GM12874 (cell line): ENCODE data around the gene CLIP2.

ENCODE experiments used
- TF ChIP-seq, protein P1 (sequence below): IDR thresholded peaks from 2 replicates; pipeline ENCODE4 v1.5.1; 2011; ENCODE audit warnings: low read depth, mild to moderate bottlenecking, control low read depth, low read length, moderate library complexity; ENCODE audit not compliant: insufficient read depth

Gene CLIP2

DNA sequence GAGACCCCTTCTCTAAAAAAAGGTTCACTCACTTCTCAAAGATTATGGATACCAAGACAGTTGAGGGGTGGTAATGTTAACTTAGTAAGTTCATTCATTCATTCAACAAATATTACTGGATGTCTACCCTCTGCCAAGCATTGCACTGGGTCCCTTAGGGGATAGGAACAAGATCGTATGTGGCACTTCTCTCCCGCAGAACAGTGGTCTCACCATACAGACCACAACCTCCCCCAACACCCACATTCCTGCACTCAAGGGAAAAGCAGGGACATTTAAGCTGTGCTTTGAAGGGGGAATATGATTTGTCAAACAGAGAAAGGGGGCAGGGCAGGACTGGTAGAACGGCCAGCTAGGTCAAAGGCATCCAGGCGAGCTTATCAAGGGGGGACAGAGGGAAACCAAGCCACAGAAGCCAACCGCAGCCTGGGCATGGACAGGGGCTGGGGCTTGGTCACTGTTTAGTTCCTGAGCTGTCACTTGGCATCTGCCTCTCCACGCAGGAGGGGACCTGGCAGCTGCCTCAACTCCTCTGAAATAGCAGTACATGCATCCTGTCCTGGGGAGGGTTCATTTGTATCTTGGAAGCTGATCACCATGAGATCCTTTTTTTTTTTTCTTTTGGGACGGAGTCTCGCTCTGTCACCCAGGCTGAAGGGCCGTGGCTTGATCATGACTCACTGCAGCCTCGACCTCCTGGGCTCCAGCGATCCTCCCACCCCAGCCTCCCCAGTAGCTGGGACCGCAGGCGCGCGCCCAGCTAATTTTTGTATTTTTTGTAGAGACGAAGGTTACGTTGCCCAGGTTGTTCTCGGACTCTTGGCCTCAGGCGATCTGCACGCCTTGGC is 949 bp upstream of the CLIP2 start:
- TF ChIP-seq, protein P1, sequence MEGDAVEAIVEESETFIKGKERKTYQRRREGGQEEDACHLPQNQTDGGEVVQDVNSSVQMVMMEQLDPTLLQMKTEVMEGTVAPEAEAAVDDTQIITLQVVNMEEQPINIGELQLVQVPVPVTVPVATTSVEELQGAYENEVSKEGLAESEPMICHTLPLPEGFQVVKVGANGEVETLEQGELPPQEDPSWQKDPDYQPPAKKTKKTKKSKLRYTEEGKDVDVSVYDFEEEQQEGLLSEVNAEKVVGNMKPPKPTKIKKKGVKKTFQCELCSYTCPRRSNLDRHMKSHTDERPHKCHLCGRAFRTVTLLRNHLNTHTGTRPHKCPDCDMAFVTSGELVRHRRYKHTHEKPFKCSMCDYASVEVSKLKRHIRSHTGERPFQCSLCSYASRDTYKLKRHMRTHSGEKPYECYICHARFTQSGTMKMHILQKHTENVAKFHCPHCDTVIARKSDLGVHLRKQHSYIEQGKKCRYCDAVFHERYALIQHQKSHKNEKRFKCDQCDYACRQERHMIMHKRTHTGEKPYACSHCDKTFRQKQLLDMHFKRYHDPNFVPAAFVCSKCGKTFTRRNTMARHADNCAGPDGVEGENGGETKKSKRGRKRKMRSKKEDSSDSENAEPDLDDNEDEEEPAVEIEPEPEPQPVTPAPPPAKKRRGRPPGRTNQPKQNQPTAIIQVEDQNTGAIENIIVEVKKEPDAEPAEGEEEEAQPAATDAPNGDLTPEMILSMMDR, result no peak

DNA sequence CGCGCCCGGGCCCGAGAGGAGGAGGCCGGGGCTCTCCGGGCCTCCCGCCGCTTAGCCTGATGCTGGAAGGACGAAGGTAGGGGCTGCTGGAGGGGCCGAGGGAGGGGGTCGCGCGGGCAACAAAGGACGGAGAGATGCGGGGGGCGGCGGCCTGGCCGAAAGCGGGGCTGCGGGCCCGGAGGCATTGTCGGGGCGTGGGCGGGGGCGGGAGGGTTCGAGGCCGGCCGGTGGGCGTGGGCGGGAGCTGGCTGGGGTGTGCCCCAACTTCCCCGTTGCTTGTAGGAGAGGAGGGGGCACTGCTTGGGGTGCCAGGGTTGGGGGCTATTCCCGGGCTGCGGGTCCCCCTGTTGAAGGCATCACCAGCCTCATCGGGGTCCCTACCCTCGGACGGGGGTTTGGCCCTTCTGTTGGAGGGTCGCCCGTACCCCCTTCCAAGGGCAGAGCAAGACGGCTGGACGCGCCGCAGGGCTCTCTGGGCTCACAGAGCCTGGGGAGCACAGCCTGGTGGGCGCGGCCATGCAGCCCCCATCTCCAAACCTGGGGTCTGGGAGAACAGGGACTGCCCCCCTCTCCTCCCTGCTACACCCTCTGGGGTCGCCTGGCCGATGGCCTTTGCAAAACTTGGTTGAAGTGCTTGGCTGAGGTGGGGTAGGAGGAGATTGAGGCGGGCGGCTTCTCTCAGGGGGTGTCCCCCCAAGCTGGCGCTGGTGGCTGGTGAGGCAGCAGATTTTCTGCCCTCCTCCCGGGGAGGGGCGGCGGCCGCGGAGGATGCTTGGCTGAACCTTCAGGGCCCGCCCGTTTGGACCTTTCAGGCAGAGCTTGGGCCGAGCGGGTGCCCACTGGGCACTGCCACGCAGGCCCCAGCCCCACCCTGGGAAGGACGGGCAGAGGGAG is 699 bp downstream of the CLIP2 start:
- TF ChIP-seq, protein P1, result no peak

DNA sequence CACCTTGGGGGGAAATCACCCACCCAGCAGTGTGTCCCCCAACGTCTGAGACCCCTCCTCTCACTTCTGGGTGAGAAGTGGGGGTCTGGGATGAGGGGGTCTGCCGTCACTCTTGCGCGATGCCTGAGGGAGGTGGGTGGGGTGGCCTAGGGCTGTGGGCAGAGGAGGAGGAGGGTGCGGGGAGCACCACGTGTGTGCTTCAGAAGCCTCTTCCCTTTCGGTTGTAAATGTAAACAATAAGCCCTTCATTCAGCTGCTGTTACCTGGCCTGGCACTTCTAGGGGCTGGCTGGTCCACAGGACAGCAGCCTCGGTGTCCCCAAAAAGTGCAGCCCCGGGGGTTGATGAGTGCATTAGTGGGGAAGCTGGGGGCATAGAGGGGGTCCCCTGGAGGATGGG is 1.3 kb downstream of the CLIP2 start:
- TF ChIP-seq, protein P1, result no peak

DNA sequence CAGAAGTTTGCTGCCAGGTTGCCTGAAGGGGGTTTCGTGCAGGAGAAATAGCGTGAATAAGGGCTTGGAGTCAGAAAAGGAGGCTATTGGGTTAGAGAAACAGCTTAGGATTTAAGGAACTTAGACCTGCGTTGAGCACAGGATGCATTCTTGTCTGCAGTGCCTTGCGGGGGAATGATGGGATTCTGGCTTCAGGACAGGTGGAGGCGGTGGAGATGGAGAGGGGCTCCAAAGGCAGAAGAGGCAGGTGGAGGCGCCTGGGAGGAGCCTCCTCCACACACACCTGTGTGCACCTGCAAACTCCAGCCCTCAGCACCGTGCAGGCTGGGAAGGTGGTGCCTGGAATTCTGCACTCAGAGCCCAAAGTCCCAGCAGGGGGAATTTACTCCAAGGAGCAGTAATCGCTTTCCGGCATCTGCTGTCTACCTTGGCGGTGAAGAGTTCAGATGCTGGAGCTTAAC is 1.8 kb downstream of the CLIP2 start:
- TF ChIP-seq, protein P1, result no peak

DNA sequence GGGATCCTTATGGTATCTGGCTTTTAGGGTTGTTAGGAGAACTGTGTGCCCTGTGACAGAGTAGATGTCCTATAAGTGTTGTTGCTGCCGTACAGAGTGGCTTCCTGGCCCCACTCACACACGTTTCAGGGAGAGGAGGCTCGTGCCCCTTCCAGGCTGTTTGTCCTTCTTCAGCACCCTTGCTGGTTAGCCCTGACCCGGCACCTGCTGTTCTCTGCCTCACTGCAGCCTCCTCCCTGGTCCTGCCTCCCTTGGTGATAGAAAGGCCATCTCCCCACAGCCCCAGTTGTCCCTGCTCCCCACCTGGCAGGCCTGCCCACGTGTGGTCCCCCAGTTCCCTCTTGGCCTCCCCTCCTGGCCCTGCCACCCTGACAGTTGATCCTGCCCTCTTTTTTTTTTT is 2.3 kb downstream of the CLIP2 start:
- TF ChIP-seq, protein P1, result no peak

DNA sequence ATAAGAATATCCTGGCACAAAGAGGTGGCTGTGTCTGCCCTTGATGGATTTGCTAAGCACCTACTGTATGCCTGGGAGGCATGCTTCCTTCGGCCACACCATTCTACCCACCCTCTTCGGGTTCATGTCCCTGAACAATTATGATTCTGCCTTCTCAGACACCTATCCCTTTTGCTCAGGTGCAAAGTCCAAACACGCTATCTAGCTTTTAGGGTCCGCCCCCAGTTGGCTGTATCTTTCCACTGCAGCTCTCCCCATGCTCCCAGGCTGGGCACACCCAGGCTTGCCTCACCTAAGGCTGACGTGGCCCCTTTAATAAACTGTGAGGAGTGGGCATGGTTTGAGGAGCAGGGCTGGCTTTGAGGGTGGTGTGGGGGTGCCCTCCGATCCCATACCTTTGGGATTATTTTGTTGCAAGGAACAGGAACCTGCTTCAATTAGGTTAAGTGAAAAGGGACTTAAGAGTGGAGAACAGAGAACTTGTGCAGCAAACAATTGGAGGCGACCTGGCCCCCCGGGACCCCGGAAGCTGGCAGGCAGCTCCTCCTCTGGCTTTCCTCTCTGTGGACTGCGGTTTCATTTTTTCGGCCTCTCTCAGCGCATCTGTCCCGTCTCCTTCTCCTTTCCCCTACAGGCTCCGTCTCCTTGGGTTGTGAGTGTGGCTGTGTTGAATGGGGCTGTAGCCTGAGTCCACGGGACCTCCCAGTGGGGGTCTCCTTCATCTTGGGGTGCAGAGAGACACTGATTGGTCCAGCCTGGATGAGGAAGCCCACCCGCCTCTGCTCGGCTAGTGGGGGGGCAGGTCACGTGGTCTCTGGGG is 3.8 kb downstream of the CLIP2 start:
- TF ChIP-seq, protein P1, result no peak
